HUES6 (cell line): ENCODE measurements around the gene SLC35A5.
"Not testable (repeated sequence)": the region's sequence is repeated elsewhere in the genome, so short reads cannot be mapped to it uniquely, and the experiment has no call there.

Experiments used
- H3K27ac ChIP-seq: 2 replicates; pipeline ENCODE4 v1.7.0; 2013; ENCODE audit warnings: low read depth, mild to moderate bottlenecking, low read length, inconsistent platforms
- H3K27me3 ChIP-seq: 2 replicates; pipeline ENCODE4 v1.6.1; 2013; ENCODE audit warnings: low read length; ENCODE audit not compliant: control insufficient read depth, insufficient read depth
- H3K36me3 ChIP-seq: 2 replicates; pipeline ENCODE4 v1.6.1; 2013; ENCODE audit warnings: low read length; ENCODE audit not compliant: control insufficient read depth, insufficient read depth
- H3K4me1 ChIP-seq: 2 replicates; pipeline ENCODE4 v1.6.1; 2013; ENCODE audit warnings: low read length; ENCODE audit not compliant: control insufficient read depth, insufficient read depth
- H3K4me3 ChIP-seq: 2 replicates; pipeline ENCODE4 v1.5.1; 2013; ENCODE audit warnings: low read depth, low read length
- H3K9ac ChIP-seq: one replicate; pipeline ENCODE4 v1.6.1; 2013; ENCODE audit warnings: mild to moderate bottlenecking, low read length
- H3K9me3 ChIP-seq: 2 replicates; pipeline ENCODE4 v1.6.1; 2013; ENCODE audit warnings: low read depth, low read length; ENCODE audit not compliant: control insufficient read depth, insufficient read depth

SLC35A5 gene

GRCh38 chr3:112550859-112551258 is 11.0 kb upstream of the SLC35A5 start:
- Histone ChIP-seq H3K27ac (no peak overlapping the region), H3K36me3 (peaks cover 40% of the 10 kb centered on the region), H3K4me1 (no peaks in the 10 kb centered on the region), H3K27me3 (no peaks in the 10 kb centered on the region), H3K4me3 (no peak overlapping the region), H3K9ac (no peak overlapping the region), H3K9me3 (peaks cover 11% of the 10 kb centered on the region; the same call in 1 of the 2 replicates)

- H3K9me3 ChIP-seq, result peaks cover 11% of the 10 kb centered on the region; the same call in 1 of the 2 replicates
- no peaks in the 10 kb centered on the region for H3K27me3 ChIP-seq
- H3K36me3 ChIP-seq, result peaks cover 19% of the 10 kb centered on the region
- H3K4me1 ChIP-seq, result peaks cover 5% of the 10 kb centered on the region; the same call in 1 of the 2 replicates
- H3K4me3 ChIP-seq, result no peak overlapping the region
- no peak overlapping the region for H3K9ac ChIP-seq
- no peak overlapping the region for H3K27ac ChIP-seq
Measured at GRCh38 chr3:112555535-112556170, 6.2 kb upstream of the SLC35A5 start.

DNA sequence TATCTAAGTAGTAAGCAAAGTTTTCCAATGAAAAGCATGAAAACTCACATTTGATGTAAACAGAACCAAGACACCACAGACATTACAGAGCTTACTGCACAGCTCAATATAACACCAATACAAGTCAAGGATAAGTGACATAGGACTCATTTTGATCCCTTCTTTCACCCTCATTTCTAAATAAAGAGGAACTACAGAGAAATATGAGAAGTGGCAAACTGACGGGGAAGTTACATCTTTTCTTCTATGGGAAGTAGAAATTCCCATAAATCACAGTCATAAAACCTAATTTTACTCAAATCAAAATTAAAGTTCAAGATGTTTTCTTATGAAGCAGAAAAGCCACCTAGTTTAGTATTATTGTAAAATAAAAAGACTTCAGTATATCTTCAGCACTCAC is 3.9 kb upstream of the SLC35A5 start:
- Histone ChIP-seq H3K36me3 (peaks cover 13% of the 10 kb centered on the region), H3K27ac (no peak overlapping the region), H3K4me1 (peaks cover 5% of the 10 kb centered on the region; the same call in 1 of the 2 replicates), H3K27me3 (no peaks in the 10 kb centered on the region), H3K4me3 (no peak overlapping the region), H3K9me3 (peaks cover 8% of the 10 kb centered on the region; the same call in 1 of the 2 replicates), H3K9ac (no peak overlapping the region)

DNA sequence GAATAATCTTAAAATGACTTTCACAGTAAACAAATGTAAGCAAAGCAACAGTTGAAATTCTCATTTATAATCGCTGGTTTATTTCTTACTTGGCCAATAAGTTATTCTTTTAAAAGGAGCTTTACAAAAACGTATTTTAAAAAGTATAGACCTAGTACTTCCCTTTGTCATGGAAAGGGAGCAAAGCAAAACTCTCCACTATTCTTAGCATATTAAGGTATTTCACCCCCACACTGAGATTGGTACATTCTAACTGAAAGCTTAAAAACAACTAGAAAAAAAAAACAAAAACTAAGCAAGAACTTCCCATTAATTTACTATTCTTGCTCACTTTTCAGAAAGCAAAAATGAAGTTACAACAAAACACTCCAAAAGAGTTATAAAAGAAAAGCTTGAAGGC is 1.5 kb upstream of the SLC35A5 start:
- H3K9me3 ChIP-seq, result no peaks in the 10 kb centered on the region
- H3K4me1 ChIP-seq, result peaks cover 19% of the 10 kb centered on the region
- H3K36me3 ChIP-seq, result peaks cover 18% of the 10 kb centered on the region
- peak overlapping the region; percentile 88 for H3K9ac ChIP-seq
- H3K27me3 ChIP-seq, result no peaks in the 10 kb centered on the region
- H3K4me3 ChIP-seq, result peak overlapping the region; percentile 93
- 0 out of 2 replicates have a peak overlapping the region, but pooled peaks have one; percentile 62 for H3K27ac ChIP-seq

DNA sequence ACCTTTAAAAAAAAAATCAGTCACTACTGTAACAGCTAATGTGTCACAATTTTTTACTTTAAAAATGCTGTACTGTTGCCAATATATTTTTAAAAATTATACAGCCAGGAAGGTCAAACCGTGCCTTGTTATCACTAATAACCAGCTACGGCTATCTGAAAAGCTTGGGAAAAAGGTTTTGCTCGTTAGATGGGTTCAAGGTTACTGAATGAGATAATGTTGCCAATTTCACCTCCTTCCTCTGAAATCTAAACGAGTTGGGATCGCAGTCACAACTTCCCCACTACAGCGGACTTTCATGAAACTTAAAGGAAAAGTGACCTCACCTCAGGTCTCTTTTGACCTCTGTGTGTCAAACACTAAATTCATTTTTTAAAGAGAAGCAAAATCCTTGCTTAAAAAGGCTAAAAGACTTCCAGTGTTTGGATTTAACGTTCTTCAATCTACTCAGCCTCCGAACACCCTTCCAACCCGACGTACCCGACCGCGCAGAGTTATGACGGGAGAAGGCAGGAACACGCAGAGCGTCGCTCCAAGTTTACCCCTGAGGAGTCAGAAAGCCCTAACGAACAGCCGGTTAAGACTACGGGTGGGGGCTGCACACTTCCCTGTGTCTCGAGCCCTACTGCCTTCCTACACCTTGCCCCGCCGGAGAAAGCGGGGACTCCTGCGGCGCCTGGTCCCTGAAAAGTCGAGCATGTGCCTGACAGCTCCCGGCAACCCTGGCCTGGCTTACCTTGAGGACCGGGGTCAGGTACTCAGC is 943 bp upstream of the SLC35A5 start:
- Histone ChIP-seq H3K9me3 (no peaks in the 10 kb centered on the region), H3K27me3 (no peaks in the 10 kb centered on the region), H3K4me3 (peak overlapping the region; percentile 93), H3K4me1 (peaks cover 25% of the 10 kb centered on the region), H3K27ac (peak overlapping the region; percentile 62; the same call in 1 of the 2 replicates), H3K9ac (peak overlapping the region; percentile 88), H3K36me3 (peaks cover 19% of the 10 kb centered on the region)

DNA sequence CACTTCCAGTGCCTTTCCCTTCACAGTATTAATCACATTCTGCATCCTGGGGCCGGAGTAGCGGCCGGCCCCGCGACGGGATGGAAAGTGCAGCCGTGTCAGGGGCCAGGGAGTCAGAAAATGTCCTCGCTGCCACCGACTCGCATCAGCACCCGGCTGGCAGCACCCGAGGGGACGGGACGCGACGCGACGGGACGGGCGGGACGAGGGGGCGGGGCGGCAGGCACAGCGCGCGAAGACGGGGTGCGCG is 436 bp upstream of the SLC35A5 start:
- Histone ChIP-seq H3K27ac (peak overlapping the region; percentile 26; the same call in 1 of the 2 replicates), H3K36me3 (peaks cover 21% of the 10 kb centered on the region), H3K9ac (peak overlapping the region; percentile 88), H3K9me3 (no peaks in the 10 kb centered on the region), H3K4me3 (peak overlapping the region; percentile 93), H3K27me3 (no peaks in the 10 kb centered on the region), H3K4me1 (peaks cover 29% of the 10 kb centered on the region)

- Histone ChIP-seq H3K4me3 (peak overlapping the region; percentile 93), H3K36me3 (peaks cover 32% of the 10 kb centered on the region), H3K9ac (peak overlapping the region; percentile 88), H3K4me1 (peaks cover 29% of the 10 kb centered on the region), H3K27ac (peak overlapping the region; percentile 93)
- H3K9me3 ChIP-seq, H3K27me3 ChIP-seq: not testable (repeated sequence)
Measured at GRCh38 chr3:112564247-112564939, 2.5 kb downstream of the SLC35A5 start.

DNA sequence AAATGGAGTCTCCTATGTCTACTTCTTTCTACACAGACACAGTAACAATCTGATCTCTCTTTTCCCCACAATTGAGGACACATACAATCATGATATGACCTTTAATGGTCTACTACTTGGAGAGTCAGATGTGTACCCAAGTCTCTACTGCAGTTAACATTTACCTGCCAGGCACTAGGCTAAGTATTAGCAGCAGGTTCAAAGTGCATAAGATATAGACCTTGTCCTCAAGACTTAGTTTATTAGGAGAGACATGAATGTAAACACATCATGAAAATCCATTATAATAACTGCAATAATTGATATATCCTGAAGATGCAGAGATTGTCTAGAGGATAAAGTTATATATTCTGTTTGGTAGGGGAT is 3.1 kb downstream of the SLC35A5 start:
- Histone ChIP-seq H3K9me3 (no peaks in the 10 kb centered on the region), H3K9ac (peak overlapping the region; percentile 88), H3K4me1 (peaks cover 25% of the 10 kb centered on the region), H3K27ac (peak overlapping the region; percentile 93), H3K27me3 (no peaks in the 10 kb centered on the region), H3K4me3 (peak overlapping the region; percentile 46), H3K36me3 (peaks cover 37% of the 10 kb centered on the region)

DNA sequence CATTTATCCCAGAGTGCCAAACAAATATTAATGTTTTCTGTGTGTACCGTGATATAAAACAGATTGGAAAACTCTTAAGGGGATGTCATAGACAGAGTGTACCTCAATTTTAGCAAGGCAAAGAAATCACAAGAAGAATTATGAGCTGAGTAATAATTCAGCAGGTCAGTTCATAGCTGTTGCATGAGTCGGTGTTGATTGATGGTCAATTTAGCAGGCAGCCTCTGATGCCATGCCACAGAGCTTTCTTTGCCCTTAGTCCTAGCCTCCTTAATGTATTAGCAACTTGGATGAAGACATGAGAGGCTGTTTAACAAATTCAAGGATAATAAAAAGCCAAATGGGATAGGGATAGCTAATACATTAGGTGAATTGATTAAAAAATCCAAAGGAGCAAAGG is 6.8 kb downstream of the SLC35A5 start:
- H3K9me3 ChIP-seq, result no peaks in the 10 kb centered on the region
- no peak overlapping the region for H3K4me3 ChIP-seq
- no peaks in the 10 kb centered on the region for H3K27me3 ChIP-seq
- peaks cover 19% of the 10 kb centered on the region for H3K4me1 ChIP-seq
- H3K9ac ChIP-seq, result no peak overlapping the region
- peaks cover 69% of the 10 kb centered on the region for H3K36me3 ChIP-seq
- no peak overlapping the region for H3K27ac ChIP-seq

GRCh38 chr3:112569265-112569664 is 7.4 kb downstream of the SLC35A5 start:
- Histone ChIP-seq H3K27me3 (no peaks in the 10 kb centered on the region), H3K27ac (no peak overlapping the region), H3K9me3 (no peaks in the 10 kb centered on the region), H3K4me1 (peaks cover 17% of the 10 kb centered on the region), H3K36me3 (peaks cover 75% of the 10 kb centered on the region), H3K4me3 (no peak overlapping the region), H3K9ac (no peak overlapping the region)

DNA sequence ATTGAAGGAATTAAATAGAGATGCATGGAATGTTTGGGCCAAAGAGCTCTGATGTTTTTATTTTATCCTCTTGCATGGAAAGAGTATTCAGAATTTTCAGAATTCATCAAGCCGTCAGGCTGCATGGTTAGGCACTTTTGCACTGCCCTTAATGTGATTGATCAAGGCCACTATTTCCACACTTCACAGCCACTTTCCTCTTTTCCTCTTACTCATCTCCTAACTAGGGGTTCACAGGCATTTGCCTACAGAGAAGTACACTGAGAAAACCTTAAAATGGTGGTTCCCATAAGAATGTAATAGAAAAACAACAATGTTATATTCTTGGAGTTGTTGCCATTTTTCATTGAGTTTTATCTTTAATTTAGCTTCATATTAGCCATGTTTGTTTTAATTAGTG is 10.9 kb downstream of the SLC35A5 start:
- H3K36me3 ChIP-seq, result peaks cover 64% of the 10 kb centered on the region
- no peaks in the 10 kb centered on the region for H3K27me3 ChIP-seq
- H3K27ac ChIP-seq, result no peak overlapping the region
- H3K4me3 ChIP-seq, result no peak overlapping the region
- H3K9ac ChIP-seq, result no peak overlapping the region
- H3K9me3 ChIP-seq, result no peaks in the 10 kb centered on the region
- no peaks in the 10 kb centered on the region for H3K4me1 ChIP-seq
